NAMALWA (cell line): ENCODE results near the gene BMPER.

Experiments used
- DNase-seq: peaks from one replicate; pipeline ENCODE4 v3.0.0-alpha.2; 2015; ENCODE audit warnings: low spot score

BMPER gene

DNA sequence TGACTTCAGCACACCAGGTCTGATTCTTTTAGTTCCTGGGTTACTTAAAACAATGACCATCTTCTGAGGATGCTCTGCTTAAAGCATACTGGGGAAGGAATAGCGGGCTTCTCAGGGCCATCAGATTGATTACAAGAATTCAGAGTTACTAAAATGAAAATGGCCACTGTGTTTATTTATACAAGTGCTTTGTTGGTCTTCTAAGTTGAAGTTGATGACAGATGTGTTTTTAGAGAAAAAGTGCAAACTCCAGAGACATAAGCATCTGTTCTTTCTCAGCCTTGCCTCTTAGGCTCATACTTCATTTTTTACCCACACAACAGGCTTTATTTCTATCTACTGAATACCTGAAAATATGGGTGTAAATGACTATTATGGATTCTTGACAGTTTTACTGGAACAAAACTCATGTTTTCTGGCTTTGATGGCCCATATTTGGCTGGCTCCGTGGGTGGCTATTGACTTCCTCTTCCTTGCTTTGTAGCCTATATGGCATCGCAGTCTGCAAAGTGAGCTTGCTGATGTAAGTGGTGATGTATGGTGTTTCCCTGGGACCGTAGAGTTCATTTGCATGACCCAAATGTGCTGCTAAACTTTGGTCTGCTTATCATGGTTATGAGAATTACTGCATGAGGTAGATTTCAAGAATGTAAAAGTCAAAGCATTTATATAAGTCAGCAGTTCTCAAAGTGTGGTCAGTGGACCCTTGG is 121.3 kb downstream of the BMPER start:
- no peak for DNase-seq

DNA sequence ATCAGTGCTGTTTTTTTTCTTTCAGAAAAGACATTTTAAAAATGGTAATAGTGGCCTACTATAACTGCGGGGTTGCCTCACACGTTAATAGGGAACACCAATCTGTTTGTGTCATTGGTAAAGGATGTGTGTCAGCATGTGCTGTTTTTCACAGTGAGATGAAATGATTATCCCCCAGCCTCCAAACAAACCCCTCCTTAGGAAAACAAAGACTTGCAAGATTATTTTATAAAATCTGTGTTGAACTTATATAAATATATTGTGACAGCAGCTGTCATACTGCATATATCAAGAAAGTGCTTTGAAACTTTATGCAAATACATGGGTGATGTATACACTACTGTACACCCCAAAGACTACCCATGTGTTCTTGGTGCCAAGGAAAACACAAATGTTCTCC is 125.8 kb downstream of the BMPER start:
- no peak for DNase-seq

DNA sequence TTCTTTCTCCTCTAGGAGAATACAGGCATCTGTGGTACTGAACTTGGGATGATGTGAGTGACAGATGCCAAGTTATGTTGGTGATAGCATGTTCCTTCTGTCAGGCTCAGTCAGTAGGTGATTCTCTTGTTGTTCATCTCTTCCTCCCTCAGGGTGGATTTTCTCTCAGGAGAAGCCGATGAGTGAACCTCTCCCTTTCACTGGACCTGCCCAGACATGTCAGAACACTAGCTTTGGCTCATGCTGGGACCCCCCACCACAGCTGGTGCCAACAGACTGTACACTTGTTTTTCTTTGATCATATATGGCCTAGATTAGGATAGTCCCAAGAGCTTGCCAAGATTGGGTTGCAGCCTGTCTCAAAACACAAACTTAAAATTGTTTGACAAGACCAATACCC is 129.4 kb downstream of the BMPER start:
- no peak for DNase-seq

DNA sequence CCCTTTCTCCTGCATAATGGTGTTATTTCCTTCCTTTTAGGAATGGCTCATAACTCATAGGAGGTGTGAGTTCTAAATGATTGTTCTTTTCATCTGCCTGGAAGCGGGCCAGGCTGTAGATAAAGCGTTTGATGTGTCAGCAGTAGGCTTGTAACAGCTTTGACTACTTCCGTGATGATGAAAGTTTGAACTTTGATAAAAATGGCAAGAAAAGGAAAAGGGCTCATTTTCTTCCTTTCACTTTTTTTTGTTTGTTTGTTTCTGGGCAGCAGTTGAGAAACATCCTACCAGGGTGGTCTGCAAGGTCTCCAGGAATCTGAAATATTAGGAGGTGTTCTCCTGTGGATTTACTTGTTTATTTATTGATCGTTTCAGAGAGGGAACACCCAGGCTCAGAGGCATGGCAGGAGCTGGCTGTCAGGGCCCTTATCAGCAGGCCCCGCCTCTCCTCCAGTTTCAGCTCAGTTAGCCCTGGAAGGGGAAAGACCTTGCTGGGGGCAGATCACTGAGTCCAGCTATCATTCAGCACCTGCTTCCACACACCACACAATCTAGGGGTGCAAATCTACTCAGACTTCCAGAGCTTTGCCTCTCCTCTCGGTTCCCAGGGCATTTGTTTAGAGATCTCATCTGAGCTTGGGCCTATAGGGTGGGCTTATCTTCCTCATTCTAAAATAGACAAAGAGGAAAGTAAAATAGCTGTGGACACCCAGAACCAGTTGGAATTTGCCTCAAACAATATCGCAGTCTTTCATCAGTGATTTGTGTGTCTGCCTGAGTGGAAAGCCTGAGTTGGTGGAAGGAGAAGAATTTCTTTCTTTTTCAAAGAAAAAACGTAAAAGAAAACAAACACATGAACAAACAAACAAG is 130.9 kb downstream of the BMPER start:
- DNase-seq: no peak

DNA sequence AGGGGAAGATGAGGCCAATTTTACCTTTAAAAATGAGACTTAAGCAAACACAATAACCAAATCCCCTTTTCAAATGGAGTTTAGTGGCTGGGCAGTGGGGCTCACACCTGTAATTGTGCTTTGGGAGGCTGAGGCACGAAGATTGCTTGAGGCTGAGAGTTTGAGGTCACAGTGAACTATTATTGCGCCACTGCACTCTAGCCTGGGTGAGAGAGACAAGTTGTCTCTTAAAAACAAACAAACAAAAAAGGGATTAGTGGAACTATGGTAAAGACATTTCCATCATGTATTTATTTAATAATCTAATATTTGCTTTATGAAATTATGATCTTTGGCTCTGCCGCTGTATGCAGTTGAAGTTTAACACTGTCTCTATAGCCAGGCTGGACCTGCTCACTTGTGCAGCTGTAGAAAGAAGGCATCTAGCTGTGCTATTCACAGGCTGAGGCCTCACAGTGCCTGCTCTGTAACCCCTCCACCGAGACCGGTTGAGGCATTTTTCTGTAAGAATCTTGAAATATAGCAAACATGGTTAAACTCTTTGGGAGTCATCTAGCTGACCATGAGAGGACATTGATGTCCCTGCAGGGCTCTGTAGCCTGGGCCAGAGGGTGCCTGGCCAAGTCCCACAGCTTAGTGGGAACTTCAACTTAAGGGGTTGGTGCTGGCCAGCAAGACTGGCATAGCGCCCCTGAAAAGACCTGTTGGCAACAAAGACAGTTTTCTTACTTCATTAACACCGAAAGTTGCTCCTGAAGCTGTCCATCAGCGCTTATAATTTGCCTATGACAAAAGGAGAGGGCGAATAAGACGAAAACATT is 131.8 kb downstream of the BMPER start:
- no peak for DNase-seq

DNA sequence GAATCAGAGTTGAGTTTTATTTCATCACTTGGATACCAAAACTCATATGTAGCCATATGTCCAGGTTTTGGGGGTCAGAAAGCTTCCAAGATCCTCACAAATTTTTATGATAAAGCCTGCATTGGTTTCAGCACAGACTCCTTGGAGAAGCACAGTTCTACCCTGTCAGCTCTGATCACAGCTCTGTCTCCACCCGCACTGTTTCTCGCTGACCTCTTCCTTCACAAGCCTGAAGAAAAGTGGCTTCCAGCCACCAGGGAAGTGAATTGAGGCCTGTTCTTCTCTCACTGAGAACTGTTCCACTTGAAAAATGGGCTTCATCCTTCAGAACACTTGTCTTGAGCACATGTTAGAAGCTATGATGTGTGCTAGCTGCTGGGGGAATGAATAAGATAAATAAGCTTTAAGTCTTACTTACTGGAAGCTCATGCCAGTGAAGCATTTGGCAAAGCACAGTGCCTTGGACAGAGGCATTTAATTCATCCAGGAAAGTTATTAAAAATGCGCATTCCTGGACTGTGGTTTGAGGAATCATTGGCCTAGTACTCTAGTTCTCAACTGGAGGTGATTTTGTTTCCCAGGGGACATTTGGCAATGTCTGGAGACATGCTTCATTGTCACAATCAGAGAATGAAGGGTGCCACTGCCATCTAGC is 133.6 kb downstream of the BMPER start:
- DNase-seq: no peak

DNA sequence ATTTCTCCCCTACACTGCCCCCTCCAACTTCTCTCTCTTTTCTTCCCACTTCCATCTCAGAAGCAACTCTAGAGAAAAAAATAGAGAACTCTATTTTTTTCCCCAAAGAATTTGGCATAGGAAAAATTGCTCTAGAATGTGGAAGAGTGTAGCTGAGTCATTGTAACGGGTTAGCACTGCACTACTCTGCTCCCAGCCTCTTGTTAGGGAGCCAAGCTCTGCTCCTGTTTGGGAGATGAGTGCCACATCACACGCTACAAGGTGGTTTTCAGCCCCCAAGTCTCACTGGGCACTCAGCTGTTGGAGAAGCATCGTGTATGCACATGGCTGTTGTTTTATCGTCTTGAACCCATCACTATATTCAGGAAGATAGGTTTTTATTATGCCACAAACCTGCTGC is 136.4 kb downstream of the BMPER start:
- DNase-seq: no peak

DNA sequence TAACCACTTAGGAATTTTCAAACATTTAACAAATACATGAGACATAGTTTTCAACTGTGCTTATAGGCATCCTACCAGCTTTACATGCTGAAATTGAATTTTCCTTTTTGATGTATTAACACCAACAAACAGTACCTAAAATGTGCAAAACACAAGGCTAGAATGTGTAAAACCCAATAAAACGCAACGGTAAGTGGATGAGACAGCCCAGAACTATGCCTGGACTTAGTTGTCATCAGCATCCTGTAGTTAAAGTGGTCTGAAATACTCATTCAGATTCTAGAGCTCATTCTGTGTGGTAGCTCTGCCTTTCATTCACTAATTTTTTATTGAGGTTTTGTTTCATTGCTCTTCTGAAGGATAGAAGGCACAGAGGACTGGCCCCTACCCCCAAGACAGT is 137.1 kb downstream of the BMPER start:
- no peak for DNase-seq

DNA sequence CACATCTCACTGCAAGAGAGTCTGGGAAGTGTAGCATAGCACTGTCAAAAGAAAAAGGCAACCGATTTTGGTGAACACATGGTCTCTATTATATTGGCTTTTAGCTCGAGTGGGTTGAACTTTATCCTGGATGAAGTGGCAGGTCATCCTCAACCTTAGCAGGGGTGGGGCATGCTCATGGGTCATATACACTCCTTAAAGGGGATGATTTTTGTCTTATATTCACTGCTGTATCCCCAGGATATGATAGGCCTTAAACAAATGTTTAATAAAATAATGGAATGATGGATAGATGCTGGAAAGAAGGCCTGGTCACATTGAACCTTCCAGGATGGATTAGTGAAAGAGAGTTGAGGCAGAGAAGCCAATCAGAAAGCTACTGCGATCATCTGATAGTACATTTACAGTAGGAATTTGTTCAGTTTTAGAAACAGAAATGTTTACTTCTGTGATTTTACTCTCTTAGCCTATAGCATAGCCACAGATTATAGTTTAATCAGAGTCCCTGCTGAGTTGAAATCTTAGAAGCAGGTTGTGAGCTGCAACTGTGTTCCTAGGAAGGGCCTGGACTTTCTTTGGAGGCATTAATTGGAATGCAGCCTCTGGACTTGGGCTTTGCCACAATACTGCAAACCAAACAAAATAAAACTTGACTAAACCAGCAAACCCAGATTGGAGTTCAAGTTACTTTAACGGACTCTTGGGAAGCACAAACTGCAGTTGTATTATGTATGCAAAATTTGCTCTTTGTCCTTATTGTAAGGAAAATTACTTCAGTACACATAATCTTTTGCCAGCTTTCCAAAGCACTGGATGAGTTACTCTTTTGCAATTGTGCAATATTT is 138.3 kb downstream of the BMPER start:
- DNase-seq: no peak

DNA sequence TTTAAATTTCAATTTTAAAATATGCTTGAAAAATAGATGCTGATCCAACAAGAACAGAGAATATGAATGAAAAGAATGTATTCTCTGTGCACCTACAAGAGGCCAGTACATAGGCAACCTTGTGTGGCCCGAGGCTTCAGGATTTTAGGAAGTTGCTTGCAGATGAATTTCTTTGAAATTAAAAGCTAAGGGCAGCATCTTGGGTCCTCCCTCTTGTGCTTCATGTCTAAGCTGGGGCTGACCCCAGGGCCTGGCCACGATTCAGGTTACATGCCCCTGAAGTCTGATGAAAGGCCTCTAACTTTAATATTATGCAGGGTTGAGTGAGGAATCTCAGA is 138.9 kb downstream of the BMPER start:
- DNase-seq: no peak

DNA sequence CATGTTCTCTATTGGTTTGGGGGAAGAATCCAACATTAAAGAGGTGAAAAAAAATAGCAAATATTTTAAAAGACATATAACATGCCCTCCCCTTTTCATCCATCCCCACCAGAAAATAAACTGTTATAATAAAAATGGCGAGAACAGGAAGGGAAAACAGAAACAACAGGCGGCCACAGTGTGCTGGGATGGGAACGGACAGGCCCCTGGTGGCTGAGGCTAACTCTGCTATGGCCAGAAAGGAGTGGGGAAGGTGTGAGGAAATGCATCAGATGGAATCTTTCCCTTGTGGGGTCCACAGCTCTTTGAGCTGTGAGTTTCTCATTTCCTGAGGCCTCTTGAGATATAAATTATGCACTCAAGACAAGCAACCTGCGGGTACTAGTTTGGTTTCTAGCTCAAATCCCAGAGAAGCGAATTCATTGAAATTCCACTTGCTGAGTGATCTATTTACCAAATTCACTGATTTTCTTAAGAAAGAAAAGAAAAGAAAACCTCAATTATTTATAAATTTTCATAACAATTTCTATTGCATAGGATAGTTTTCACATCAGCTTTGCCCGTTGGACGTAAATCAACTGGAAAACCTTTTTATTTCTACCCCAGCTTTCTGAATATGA is 139.5 kb downstream of the BMPER start:
- no peak for DNase-seq

DNA sequence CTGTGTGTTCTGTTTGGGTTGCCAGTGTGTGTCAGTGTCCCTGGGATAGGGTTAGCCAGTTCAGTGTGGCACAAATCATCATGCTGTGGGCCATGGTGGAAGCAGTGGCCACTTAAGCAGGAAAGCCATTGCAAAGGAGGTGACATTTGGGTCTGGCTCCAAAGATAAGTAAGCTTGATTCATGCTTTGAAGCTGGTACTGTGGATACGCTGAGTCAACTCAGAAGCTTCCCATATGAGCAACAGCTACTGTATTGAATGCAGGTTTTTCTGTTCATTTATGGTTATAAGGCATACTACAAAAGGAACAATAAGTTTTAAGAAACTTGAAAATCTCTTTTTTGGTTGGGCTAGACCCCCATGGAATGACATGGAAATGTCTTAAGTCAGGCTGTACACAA is 143.1 kb downstream of the BMPER start:
- no peak for DNase-seq

DNA sequence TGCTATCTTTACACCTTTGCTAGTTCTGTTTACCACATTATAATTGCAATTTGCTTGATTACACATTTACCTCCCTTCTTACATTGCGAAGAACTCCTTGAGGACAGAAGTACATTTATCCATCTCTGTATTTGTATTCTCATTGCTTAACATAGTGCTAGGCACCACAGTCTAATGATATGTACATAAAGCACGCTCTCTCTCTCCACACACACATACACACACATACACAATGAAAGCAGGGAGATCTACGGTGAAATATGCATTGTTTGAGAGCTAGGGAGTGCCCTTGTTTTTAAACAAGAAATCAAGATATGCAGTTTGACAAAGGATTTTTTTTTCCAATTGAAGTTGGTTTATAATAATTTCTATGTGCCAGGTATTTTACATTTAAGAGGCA is 148.7 kb downstream of the BMPER start:
- no peak for DNase-seq

DNA sequence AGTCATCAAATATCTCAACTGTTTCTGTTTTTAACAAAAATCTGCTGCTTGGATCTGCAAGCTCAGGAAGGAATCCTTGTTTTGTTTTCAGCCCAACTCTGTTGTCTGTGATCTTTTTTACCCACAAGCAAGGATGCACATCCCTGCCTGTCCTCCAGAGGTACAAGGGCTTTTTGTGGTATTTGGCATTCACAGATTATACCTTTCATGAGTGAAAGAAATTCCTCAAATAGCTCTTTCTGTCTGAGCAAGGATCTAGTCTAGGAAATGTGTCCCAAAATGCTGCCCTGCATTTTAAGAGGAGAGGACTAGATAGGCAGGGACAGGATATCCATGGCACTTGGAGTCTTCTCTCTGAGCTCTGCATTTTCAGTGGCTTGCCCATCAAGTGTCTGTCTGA is 151.8 kb downstream of the BMPER start:
- no peak for DNase-seq

DNA sequence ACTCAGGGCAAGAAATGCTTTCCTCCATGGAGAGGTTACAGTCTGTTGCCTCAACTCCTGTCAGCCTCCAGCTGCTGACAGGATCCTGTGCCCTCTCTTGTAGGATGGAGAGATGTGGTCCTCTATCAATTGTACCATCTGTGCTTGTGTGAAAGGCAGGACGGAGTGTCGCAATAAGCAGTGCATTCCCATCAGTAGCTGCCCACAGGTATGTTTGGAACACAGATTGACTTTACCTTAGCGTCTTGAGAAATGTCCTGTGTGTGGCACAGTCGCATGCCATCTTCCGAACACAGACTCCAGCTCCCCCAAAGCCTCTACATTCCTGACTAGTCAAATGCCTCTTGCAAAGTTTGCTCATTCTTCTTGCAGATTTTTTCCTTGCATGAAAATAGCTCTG is 152.6 kb downstream of the BMPER start:
- no peak for DNase-seq

DNA sequence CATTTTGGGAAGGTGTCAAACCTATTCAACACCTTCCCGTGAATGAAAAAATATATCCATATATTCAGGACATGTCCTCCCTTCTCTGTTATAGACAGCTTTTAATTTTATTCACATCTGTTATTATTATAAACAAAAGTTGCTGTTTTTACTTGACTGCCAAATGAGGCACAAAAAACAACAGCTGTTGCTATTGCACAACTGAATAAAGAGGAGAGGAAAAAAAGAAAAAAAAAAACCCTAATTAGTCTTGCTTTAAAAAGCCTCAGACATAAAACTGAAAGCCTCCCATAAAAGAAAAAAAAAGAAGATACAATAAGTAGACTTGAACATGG is 153.4 kb downstream of the BMPER start:
- DNase-seq: no peak

DNA sequence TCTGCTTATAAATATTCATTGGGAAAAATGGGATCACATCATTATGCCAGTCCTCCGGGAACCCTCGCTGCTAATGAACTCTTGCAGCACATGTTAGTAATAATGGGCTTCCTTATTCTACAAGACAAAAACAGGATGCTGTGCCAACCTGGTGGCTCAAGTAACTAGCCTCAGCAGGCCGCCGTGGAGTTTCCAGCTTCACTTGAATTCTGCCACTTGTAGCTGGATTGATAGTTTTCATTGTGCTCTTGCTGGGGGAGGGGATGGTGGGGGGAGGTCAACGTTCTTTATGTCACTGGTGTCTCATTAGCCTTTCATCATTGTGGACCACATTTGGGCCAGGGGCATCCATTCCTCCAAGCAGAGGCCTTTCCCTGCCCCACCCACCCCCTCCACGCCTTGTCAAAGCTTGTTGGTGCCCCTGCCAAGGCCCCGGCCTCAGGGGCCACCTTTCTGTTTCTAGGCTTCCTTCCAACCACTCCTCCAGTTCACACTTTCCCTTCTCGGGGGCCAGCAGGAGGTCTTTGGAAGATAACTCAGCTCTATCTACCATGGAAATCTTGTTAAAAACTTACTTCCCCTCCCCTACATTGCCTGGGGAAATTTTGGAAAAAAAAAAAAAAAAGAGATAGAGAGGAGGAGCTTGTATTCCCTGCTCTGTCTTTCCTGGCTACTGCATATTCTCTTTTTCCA is 153.9 kb downstream of the BMPER start:
- no peak for DNase-seq

DNA sequence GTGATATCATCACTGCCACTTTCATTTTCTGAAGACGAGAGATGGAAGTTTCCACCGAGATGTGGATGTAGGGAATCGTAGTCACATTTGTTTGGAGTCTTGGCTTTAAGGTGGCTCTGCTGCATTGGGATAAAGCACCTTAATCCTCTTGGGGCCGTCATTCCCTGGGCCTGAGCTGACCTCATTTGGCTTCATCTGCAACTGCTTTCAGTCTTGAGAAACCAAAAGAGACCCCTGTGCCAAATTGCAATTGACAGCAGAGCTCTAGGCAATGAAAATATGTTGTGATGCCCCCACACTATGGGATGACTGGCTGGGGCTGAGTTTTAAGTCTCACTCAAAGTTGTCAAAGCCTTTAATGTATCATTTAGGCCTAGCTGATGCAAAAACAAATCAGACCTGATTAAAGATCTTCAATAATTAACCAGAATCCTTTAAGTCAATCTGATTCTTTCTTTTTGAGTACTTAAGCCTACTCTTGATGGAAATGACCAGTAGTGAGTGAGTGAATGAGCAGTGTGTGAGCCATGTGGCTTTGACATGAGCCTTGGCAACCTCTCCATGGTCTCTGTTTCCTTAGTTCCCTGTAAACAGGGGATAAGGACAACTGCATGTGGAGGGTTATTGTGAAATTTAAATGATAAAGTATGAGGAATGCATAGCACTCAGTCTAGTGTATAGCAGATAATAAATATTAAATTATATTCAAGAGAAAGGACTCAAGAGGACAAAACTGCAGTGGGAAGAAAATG is 155.0 kb downstream of the BMPER start:
- no peak for DNase-seq

DNA sequence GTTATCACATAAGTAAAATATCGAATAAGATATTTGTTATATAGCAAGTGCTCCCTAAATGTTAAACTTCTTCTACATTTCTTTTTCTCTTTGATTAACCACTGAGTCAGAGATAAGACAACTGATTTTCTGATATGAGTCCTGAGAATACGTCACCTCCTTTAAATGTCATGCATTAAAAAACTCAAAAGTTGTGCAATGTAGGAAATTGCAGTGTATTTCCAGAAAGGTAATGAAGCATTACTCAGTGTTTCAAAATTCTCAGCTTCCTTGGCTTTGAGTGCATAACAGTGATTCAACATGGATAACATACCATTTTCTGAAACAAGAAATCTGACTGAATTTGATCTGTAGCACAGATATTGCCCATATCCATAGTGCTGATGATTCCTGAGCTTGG is 155.8 kb downstream of the BMPER start:
- DNase-seq: no peak

DNA sequence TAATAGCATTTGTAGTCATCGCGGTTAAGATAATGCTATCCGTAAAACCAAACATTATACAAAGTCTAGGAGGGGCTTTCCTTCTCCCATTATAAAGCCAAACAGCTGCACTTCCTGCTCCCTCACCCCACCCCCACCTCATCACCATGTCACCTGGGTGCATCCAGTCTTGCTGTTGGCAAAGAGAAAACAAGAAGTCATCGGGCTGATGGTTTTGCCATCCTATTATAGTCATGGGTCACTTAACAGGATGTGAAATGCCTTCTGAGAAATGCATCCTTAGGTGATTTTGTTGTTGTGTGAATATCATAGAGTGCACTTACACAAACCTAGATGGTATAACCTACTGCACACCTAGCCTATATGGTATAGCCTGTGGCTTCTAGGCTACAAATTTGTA is 157.0 kb downstream of the BMPER start:
- no peak for DNase-seq
